HG02973 (cell line): Measurements from ENCODE around the gene RIMBP3C.
"Not testable (repeated sequence)": the region's sequence is repeated elsewhere in the genome, so short reads cannot be mapped to it uniquely, and the experiment has no call there.

Source experiments
- ATAC-seq: cut with Tn5 transposase; IDR thresholded peaks from one replicate; pipeline ENCODE4 v1.9.1; 2021; ENCODE audit warnings: moderate library complexity; ENCODE audit not compliant: unreplicated experiment

Gene RIMBP3C

GRCh38 chr22:21573293-21573734 lies 22.1 kb upstream of the RIMBP3C start:
- ATAC-seq, result no peak

GRCh38 chr22:21571679-21572078 lies 20.4 kb upstream of the RIMBP3C start:
- no peak for ATAC-seq

- no peak for ATAC-seq
Measured at GRCh38 chr22:21570398-21570797, 19.1 kb upstream of the RIMBP3C start.

GRCh38 chr22:21569459-21570170 lies 18.4 kb upstream of the RIMBP3C start:
- ATAC-seq, result no peak

GRCh38 chr22:21569076-21569427 lies 17.8 kb upstream of the RIMBP3C start:
- not testable (repeated sequence) for ATAC-seq

GRCh38 chr22:21568347-21569075 lies 17.2 kb upstream of the RIMBP3C start:
- ATAC-seq, result no peak

- ATAC-seq, result no peak
Measured at GRCh38 chr22:21567456-21568346, 16.4 kb upstream of the RIMBP3C start, which contains the start of gene UBE2L3. Gene UBE2L3 (plus strand): TSS chr22:21567714. CDS start chr22:21567745, 31 bp downstream.

- ATAC-seq, result no peak
Measured at GRCh38 chr22:21564411-21564810, 13.2 kb upstream of the RIMBP3C start.

GRCh38 chr22:21563912-21564311 lies 12.7 kb upstream of the RIMBP3C start:
- no peak for ATAC-seq

- ATAC-seq, result not testable (repeated sequence)
Measured at GRCh38 chr22:21560657-21561056, 9.4 kb upstream of the RIMBP3C start.

- ATAC-seq, result not testable (repeated sequence)
Measured at GRCh38 chr22:21559345-21560125, 8.3 kb upstream of the RIMBP3C start.

- peak; percentile 26 for ATAC-seq
Measured at GRCh38 chr22:21550678-21551047, 598 bp downstream of the RIMBP3C start.

- peak; percentile 76 for ATAC-seq
Measured at GRCh38 chr22:21550008-21550677, 1.1 kb downstream of the RIMBP3C start.

GRCh38 chr22:21549558-21549957 lies 1.7 kb downstream of the RIMBP3C start:
- ATAC-seq, result not testable (repeated sequence)

GRCh38 chr22:21544432-21545322 lies 6.6 kb downstream of the RIMBP3C start:
- ATAC-seq, result not testable (repeated sequence)

- ATAC-seq, result not testable (repeated sequence)
Measured at GRCh38 chr22:21539862-21540261, 11.4 kb downstream of the RIMBP3C start.

- ATAC-seq, result not testable (repeated sequence)
Measured at GRCh38 chr22:21532863-21533648, 18.2 kb downstream of the RIMBP3C start.

- ATAC-seq, result not testable (repeated sequence)
Measured at GRCh38 chr22:21531525-21531924, 19.7 kb downstream of the RIMBP3C start.
